Right ventricle myocardium superior (tissue), 1 donor: ENCODE data around the gene PRKN. TPM values are rescaled to one million over a fixed set of nuclear protein-coding genes. Genes with fewer than 3 reads are reported as not detected.

ENCODE experiments used
- ATAC-seq: fragments of 200-7000 bp; cut with Tn5 transposase; one replicate; pipeline ENCODE4 v1.9.1; 2020; ENCODE audit warnings: mild to moderate bottlenecking; ENCODE audit not compliant: poor library complexity
- DNase-seq: peaks from one replicate; pipeline ENCODE4 v3.0.0-alpha.2; 2020
- intact Hi-C: fragments of 100-400 bp; cut with DNase I; formaldehyde crosslinking; loops from one replicate; pipeline ENCODE4 v1.11.2; 2022
- total RNA-seq: library from RNA; stranded (reverse); fragmentation: NEBNext Ultra II Directional; extraction: Animal tissue kit (Norgen Biotek cat#: 25700); gene quantifications from one replicate; pipeline ENCODE4 v1.2.1, GENCODE V29; 2021
- donor health status: DM: no; HTN: yes; CAD: no; lungs with severe emphysema.

Gene PRKN
- total RNA-seq, 1 donor from 2014 or later, result 20.6 TPM

DNA sequence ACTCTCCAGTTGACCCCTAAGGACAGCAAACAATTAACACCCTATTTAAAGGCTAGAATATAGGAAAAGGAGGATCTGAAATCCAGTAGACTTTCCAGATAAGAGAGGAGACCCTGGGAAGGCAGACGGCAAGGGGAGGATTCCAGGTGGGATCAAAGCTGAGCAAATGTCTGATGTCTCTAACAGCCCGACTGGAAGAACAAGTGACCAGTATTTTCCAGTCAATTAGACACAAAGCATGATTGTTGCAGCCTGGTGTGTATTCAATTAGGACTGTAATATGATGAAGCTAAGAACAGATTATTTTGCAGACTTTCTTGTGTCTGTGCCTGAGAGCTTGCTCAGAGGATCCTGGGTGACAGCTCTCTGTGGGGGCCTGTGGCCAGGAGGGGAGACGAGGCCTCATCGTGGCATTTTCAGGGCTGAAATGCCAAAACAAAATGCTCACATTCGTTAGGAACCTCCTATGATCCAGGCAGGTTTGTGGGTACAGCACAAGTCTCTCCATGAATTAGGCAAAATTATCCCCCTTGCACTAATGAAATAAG lies 981.9 kb downstream of the PRKN start:
- intact Hi-C loops, result no loop called here
- ATAC-seq, result no peak

DNA sequence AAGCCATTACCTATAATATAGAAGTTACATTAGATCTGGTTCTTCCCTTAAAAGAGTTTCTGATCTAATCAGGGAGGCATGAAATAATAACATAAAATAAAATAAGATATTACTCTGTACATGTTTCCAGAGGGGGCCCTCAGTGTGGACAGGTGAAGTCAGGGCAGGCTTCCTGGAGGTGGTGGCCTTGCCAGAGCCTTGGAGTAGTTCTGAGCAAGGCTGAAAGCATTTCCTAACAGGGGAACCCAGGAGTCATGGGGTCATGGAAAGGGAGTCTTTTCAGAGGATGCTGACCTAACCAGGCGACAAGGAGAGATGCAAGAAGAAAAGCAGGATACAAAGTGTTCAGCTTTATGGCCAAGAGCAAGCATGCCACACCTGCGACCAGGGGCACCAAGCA lies 982.4 kb downstream of the PRKN start:
- ATAC-seq (no peak), DNase-seq (no peak)
- intact Hi-C loops, result no loop called here

More for the DNA sequence above, 981.9 kb downstream of the PRKN start:
- DNase-seq, result no peak

DNA sequence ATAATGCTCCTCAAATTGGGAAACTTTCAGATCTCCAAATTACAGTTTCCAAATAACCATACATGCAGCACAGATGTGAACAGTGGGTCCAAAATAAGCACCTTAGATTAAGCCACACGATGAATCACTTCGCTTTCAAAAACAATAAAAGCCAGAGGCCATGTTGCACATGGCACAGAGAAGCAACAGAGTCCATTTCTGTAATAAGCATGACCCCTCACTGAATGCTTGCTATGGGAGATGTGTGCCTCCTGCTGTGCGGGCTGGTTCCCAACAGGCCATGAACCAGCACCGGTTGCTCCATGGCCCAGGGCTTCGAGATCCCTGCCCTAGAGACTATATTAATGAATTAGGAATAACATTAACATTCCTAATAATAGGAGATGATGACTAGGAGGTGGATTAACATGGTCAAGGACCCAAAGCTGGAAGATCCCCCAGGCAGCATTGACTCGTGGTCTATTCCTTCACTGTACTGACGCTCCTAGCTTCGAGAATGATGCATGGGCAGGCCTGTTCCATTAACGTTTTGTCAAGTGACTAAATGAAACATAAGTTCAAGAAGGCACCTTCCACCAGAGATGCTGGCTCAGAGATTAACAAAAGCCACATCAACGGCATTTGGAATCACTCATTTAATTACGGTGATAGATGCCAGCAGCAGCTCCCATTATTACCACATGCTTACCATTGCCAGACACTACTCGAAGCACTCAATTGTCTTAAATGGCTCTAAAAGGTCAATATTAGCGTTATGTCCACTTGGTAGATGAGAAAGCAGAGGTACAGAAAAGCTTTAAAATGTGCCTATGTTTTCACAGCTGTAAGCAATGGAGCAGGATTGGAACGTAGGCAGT lies 983.1 kb downstream of the PRKN start:
- intact Hi-C loops, result no loop called here
- ATAC-seq, result no peak
- DNase-seq, result no peak

DNA sequence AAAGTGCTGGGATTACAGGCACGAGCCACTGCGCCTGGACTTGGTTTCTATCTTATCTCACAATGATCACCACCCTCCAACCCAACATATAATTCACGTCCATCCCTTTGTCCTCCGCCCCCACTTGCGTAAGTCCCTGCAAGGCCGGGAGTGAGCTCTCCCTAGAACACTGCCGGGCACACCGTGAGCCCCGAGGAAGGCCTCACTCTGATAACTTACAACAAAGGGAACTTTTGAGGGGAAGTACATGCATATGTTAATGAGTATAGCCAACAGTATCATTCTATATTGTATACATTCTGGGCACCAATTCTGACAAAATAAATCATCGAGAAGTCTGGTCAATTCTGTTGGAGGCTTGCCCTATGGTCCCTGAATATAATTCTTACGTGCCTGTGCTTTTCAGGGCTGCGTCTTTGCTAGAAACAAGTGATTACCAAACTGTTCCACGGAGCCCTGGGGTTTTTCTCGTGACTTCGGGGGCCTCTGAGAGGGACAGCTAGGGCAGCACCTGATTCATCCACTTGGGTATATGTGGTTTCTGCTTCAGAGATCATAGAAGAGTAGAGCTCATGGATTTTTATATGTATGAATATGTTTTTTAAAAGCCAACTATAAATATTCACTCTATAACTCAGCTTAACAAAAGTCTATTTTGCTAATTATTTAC lies 983.9 kb downstream of the PRKN start:
- intact Hi-C loops, result no loop called here
- ATAC-seq, result no peak
- DNase-seq, result no peak

DNA sequence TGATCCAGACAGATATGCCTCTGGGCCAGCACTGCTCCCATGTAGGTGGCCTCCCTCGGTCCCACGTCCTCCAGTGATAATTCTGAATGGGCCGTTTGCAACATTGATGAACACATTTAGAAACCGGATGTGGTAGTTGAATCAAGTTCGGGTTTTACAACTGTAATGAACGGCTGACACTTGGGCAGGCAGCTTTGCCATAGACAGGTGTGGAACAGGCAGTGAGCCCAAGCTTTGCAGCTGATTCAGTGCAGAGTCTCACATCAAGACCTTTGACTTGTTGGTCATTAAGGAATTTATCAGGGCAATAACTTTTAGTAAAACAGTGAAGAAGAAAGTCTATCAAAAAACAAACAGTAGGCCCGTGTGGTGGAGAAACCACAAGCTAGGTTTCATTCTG lies 987.1 kb downstream of the PRKN start:
- ATAC-seq (no peak), DNase-seq (no peak)
- intact Hi-C loops, result no loop called here

DNA sequence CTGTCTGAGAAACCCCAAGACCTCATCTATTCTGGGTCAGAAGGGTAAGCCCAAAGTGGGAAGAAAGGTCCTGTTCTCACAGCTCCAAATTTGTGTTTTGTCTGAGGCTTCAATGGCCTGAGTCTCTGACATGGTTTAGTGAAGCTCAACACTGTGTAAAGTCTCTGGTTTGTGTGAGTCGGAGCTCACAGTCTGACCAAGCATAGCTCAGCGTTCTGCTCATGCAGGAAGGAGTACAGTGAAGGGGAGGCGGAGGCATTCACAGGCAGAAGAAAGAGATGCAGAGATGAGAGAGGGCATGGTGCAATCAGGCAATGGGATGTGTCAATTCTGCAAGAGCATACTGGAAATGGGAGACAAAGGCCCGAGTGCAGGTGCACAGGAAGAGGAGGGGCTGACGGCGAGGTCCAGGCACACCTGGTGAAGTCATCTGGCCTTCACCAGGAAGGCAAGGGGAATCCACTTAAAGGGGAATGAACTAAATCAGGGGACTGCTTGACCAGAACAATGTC lies 990.7 kb downstream of the PRKN start:
- ATAC-seq (no peak), DNase-seq (no peak)
- intact Hi-C loops, result no loop called here

DNA sequence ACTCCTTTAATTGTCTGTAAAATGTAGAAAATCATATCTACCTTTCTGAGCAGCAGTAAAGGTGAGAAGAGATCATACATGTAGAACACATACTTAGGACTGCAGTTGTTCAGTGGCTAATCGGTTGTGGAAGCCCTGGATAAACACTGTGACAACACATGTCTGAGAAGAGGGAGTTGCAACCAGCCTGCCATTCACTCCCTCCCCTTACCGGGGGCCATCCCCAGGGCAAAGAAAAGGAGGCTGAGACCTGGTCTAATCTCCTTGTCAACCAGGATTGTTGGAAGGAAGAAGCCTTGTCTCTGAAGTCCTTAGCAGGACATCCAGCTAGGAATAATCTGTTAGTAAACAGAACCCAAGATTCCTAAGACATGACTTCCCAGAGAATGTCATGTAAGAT lies 991.2 kb downstream of the PRKN start:
- no peak for DNase-seq
- intact Hi-C loops, result no loop called here
- no peak for ATAC-seq

DNA sequence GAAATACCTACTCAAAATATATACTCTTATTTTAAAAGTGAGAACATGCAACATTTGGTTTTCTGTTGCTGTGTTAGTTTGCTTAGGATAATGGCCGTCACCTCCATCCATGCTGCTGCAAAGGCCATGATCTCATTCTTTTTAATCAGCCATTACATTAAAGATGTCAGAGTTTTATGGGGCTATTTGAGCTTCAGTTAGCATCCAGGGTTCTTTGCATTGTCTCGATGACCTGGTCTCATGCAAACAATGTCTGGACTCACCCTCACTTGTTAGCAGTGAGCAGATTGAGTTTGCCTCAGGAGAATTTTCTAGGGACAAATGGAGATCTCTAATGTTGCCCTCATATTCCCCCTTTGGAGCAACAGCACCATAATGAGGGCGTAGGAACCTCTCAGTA lies 995.0 kb downstream of the PRKN start:
- ATAC-seq (no peak), DNase-seq (no peak)
- intact Hi-C loops, result no loop called here

DNA sequence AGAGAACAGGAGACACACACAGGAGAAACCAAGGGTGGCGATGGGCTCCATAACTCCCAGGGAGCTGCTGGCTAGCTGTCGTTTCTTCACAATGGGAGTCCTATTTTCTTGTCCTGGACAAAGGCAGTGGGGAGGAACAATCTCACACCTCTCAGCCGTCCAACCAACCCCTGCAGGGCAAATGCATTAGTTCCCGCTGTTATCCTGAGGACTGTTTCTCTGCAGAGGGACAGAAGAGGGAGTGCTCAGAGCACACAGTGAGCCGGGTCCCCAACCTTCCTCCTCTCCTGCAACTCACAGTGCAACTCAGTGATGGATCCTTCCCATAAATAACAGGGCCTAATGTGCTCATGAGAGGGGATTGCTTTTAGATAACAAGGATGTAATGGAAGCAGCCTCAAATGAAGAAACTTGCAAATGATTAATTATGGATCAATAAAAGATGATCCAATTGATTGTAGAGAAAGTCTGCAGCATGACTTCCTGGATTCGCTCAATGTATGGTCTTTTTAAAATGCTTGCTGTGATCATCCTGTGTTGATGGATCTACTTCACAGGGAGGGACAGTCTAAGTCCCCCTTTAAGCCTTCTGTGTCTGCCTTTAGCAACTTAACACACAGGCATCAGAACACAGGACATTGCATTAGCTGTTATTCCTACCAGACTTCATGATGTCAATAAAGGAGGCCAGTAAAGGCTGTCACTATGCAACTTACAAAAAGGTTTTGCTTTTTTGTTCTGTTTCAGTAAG lies 1000.3 kb downstream of the PRKN start:
- no peak for ATAC-seq
- DNase-seq, result no peak
- intact Hi-C loops, result no loop called here

DNA sequence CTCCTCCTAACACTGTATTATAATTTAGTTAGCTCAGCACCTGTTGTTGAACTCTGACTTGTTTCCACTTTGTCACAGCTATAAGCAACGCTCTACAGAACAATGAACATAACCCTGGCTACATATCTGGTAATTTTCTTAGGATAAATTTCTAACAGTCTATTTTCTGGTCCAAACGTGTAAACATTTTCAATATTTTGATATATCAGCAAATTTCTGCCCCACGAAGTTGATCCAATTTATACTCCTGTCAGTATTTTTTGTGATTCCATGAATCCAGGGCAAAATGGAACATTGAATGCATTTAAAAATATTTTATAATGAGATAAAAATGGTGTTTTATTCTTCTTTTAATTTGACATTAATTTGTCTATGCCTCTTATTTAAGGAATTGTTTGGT lies 1005.2 kb downstream of the PRKN start:
- intact Hi-C loops, result no loop called here
- ATAC-seq, result no peak

DNA sequence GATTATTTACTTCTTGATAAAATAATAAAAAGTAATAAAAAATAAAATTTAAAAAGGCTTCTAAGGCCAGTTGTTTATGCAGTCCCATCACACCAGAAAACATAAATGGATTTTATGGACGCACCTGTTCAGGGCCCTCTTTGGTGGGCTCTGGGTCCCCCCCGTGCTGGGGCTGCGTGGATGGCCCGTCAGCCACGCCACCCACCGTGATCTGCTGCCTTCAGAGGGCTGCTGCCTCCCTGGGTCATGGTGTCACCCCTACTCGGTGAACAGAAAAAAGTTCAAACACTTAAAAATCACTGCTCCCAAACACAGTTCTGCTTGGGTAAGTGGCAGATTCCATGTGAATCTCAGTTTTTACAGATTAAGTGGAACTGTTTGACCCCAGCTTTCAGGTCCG lies 1006.1 kb downstream of the PRKN start:
- intact Hi-C loops, result no loop called here

More for the DNA sequence above, 1005.2 kb downstream of the PRKN start:
- DNase-seq, result no peak

DNA sequence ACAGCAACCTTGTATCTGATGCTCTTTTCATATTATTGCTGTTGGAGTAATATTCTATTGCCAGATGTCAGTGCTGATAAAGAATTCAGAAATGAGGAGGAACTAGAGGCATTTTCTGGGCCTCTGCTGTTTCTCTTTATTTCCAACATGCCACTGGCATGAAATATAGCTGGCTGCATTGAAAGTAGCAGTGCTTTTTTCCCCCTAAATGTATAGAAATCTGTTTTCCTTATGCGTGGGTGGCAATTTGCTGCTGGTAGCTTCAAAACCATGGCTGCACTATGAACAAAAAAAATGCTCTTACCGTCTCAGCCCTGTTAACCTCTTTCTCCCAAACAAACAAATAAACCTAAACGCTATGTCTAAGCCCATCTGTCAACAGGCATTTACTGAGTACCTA lies 1011.4 kb downstream of the PRKN start:
- DNase-seq, result no peak
- intact Hi-C loops, result no loop called here
- no peak for ATAC-seq

More for the DNA sequence above, 1006.1 kb downstream of the PRKN start:
- ATAC-seq, result no peak
- no peak for DNase-seq

DNA sequence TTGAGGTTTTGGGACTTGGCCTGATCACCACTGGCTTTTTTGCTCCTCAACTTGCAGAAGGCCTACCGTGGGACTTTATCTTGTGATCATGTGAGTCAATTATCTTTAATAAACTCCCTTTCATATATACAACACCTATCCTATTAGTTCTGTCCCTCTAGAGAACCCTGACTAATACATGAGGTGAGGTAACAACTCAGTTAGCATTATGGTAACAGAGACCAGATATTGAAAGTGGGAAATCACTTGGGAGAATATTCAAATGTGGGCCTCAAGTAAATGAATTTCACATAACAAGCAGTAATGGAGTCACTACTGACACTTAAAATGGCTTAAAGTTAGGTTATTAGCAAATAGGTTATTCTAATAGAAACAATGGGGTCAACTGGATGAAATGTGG lies 1015.6 kb downstream of the PRKN start:
- intact Hi-C loops, result no loop called here
- ATAC-seq, result no peak
- no peak for DNase-seq

DNA sequence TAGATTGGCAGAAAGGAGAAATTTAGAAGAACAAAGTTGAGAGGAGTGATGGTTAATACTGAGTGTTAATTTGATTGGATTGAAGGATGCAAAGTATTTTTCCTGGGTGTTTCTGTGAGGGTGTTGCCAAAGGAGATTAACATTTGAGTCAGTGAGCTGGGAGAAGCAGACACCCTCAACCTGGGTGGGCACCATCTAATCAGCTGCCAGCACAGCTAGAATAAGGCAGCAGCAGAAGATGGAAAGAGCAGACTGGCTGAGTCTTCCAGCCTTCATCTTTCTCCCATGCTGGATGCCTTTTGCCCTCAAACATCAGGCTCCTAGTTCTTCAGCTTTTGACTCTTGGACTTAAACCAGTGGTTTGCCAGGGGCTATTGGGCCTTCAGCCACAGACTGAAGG lies 1016.1 kb downstream of the PRKN start:
- ATAC-seq (no peak), DNase-seq (no peak)
- intact Hi-C loops, result no loop called here

DNA sequence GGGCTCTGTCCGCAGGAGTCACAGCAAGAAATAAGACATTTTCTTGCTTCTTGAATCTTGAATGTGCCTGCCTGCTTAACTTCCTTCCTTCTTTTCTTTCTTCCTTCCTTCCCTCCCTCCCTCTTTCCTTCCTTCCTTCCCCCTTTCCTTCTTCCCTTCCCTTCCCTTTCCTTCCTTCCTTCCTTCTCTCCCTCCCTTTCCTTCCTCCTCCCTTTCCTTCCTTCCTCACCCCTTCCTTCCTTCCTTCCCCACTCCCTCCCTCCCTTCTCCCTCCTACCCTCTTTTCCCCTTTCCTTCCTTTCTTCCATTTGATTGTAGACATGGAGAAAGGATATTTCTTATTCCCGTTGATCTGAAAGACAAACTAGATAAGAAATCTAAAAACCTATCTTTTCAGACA lies 1016.9 kb downstream of the PRKN start:
- intact Hi-C loops, result no loop called here
- DNase-seq (no peak), ATAC-seq (no peak)

DNA sequence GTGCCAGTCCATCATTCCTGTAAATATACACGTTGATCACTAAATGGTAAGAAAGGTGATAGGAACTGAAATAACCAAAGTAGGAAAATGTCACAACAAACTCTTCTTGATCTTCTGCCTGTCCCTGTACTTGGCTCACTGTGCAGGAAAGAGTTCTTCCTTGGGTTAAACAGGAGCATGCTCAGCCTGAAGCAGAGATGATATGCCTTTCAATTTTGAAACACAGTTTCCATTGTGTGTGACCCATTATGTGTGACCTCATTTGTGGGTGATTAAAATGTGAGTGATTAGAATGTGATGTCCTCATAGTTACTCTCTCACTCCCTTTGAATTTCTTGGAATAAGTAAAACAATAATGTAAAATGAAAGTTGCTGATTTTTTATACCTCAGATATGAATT lies 1026.5 kb downstream of the PRKN start:
- intact Hi-C loops, result loop anchor here (10.0 kb wide), 1 partner anchor 286 kb away; no protein-coding TSS in a partner anchor
- no peak for DNase-seq
- no peak for ATAC-seq

DNA sequence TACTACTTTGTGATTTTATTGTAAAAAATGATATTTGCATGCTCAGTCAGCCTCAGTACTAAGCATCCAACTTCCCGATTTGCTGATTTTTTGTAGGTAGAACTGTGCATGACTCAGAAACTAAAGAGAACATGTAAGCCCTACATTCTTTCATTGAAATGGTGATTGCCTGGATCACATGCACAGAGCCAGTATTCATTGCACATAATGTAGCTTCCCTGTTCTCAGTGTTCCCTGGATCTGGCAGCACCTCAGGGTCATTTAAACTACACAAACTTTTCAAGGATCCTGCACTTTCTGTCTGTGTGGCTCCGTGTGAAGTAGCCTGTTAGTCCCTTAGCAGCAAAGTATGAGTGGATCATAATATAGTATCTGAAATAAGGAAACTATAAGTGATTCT lies 1030.8 kb downstream of the PRKN start:
- ATAC-seq (no peak), DNase-seq (no peak)
- intact Hi-C loops, result loop anchor here (10.0 kb wide), 1 partner anchor 302 kb away; no protein-coding TSS in a partner anchor

DNA sequence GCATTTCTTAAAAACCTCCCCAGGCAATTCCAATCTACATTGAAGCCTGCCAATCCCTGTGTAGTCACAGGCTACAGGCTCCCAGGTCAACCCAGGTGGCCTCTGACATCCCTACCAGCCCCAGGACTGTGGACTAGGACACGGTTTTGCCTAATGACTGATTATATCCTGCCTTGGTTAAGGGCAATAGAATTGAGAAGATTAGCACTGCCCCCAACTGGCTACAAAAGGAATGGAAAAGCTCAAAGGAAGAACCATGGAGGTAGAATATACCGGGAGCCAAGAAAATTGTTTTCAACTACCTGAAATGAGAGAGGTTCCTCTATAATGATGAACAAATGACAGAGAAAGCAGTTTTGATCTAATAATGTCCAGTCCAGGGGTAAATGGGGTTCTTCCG lies 1032.6 kb downstream of the PRKN start:
- intact Hi-C loops, result loop anchor here (10.0 kb wide), 1 partner anchor 300 kb away; no protein-coding TSS in a partner anchor
- no peak for DNase-seq

DNA sequence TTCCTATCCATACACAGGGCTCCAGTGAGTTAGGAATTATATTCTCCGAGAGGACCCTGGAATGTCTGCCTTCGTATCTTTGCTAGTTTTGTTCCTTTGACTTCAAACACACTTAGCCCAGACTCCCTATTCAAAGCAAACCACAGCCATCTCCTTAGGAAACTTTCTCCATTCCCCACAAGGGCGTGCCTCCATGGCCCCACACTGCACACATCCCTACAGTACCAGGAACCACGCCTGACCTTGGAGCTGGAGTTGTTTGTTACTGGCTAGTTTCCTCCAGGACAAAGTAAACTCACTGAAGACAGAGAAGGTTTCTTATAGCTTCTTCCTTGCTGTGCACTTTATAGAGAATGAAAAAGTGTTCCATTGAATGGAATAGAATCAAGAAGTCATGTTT lies 1040.9 kb downstream of the PRKN start:
- DNase-seq, result no peak
- intact Hi-C loops, result no loop called here
- no peak for ATAC-seq

More for the DNA sequence above, 1032.6 kb downstream of the PRKN start:
- ATAC-seq, result no peak
